ENCODE measurements around the gene ST3GAL3.

DNA sequence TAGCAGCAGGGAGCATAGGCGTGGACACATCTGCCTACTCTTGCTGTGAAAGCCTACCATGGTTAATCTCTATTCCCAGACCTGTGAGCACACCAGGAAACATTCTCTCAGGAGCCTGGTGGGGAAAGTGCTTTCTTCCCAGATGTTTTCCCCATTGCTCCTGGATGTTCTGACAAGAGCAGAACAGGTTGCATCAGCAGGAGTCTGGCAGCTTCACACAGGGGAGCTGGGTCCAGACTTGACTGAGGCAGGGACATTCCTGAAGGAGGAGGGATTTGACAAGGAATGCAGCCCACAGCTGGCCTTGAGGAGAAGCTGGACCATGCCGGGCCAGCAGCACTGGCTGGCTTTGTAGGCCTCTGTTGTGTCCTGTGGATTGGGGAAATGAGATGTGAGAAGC lies 205.3 kb downstream of the ST3GAL3 start:
- TF ChIP-seq, protein P1, sequence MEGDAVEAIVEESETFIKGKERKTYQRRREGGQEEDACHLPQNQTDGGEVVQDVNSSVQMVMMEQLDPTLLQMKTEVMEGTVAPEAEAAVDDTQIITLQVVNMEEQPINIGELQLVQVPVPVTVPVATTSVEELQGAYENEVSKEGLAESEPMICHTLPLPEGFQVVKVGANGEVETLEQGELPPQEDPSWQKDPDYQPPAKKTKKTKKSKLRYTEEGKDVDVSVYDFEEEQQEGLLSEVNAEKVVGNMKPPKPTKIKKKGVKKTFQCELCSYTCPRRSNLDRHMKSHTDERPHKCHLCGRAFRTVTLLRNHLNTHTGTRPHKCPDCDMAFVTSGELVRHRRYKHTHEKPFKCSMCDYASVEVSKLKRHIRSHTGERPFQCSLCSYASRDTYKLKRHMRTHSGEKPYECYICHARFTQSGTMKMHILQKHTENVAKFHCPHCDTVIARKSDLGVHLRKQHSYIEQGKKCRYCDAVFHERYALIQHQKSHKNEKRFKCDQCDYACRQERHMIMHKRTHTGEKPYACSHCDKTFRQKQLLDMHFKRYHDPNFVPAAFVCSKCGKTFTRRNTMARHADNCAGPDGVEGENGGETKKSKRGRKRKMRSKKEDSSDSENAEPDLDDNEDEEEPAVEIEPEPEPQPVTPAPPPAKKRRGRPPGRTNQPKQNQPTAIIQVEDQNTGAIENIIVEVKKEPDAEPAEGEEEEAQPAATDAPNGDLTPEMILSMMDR (conservative IDR thresholded peaks at IDR 0.05) = no peak
- TF ChIP-seq EZH2 (IDR thresholded peaks at IDR 0.05; ENCODE audit: low read depth) = no peak

All from PC-9 (cell line).